HL-60/S4 (cell line): ENCODE data around the gene STX16.

ENCODE experiments used
- in situ Hi-C: fragments of 300-500 bp; cut with MboI; formaldehyde crosslinking; loops from 2 replicates; pipeline ENCODE4 v1.14.3; 2022; ENCODE audit warnings: low sequenced_read_pairs

Gene STX16

GRCh38 chr20:58673119-58673518 lies 22.0 kb downstream of the STX16 start:
- in situ Hi-C loops = no loop called here

- in situ Hi-C loops = no loop called here
Measured at GRCh38 chr20:58675146-58675584, 24.1 kb downstream of the STX16 start.

- in situ Hi-C loops = no loop called here
Measured at GRCh38 chr20:58675641-58676040, 24.6 kb downstream of the STX16 start.

- in situ Hi-C loops = no loop called here
Measured at GRCh38 chr20:58676161-58676560, 25.1 kb downstream of the STX16 start.

- in situ Hi-C loops = no loop called here
Measured at GRCh38 chr20:58677079-58677604, 26.1 kb downstream of the STX16 start.

GRCh38 chr20:58677808-58678207 lies 26.7 kb downstream of the STX16 start:
- in situ Hi-C loops = no loop called here

- in situ Hi-C loops = no loop called here
Measured at GRCh38 chr20:58678806-58679205, 27.7 kb downstream of the STX16 start.

GRCh38 chr20:58682656-58683531 lies 31.8 kb downstream of the STX16 start:
- in situ Hi-C loops = no loop called here

- in situ Hi-C loops = no loop called here
Measured at GRCh38 chr20:58684291-58684690, 33.2 kb downstream of the STX16 start.

- in situ Hi-C loops = no loop called here
Measured at GRCh38 chr20:58685988-58686387, 34.9 kb downstream of the STX16 start.

GRCh38 chr20:58688414-58688813 lies 37.3 kb downstream of the STX16 start:
- in situ Hi-C loops = no loop called here

GRCh38 chr20:58688840-58689239 lies 37.8 kb downstream of the STX16 start:
- in situ Hi-C loops = no loop called here

GRCh38 chr20:58690396-58691135 lies 39.5 kb downstream of the STX16 start:
- in situ Hi-C loops = no loop called here

- in situ Hi-C loops = no loop called here
Measured at GRCh38 chr20:58691773-58692578, 40.9 kb downstream of the STX16 start.

GRCh38 chr20:58692579-58693225 lies 41.6 kb downstream of the STX16 start, which contains the start of gene NPEPL1:
NPEPL1 (plus strand) TSS chr20:58692800; CDS start chr20:58692901, 101 bp downstream.
- in situ Hi-C loops = no loop called here

- in situ Hi-C loops = no loop called here
Measured at GRCh38 chr20:58693226-58694006, 42.3 kb downstream of the STX16 start.

GRCh38 chr20:58694241-58695083 lies 43.4 kb downstream of the STX16 start:
- in situ Hi-C loops = no loop called here

GRCh38 chr20:58695084-58695722 lies 44.1 kb downstream of the STX16 start:
- in situ Hi-C loops = no loop called here
